ENCODE results near the gene SRSF3.

The SRSF3 gene

DNA sequence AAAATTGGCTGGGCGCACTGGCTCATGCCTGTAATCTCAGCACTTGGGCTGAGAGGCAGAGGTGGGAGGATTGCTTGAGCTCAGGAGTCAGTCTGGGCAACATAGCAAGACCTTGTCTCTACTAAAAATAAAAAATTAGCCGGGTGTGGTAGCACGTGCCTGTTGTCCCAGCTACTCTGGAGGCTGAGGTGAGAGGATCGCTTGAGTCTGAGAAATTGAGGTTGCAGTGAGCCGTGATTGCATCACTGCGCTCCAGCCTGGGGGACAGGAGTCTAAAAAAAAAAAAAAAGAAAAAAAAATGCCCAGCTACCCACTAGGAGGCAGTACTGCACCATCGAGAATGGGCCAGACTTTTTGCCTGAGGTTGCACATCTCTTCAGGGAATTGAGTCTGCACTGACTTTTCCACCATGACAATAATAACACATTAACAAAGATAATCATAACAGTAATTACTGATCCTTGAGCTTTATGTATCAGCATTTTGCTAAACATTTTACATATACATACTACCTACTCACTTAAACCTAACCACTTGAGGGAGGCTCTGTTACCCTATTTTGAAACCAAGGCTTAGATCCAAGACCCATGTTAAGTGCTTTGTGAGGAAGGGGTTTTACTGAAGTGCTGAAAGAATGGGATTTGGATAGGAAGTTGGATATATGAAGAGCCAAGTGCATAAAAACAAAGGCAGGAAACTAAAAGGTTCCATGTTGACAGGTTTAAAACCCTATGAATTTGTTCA is 21.0 kb downstream of the SRSF3 start:
- Mint-ChIP-seq H3K27ac (no peak overlapping the region), H3K9me3 (no peaks in the 10 kb centered on the region), H3K4me1 (ENCODE audit: low read depth) (peaks cover 40% of the 10 kb centered on the region), H3K27me3 (no peaks in the 10 kb centered on the region), H3K36me3 (ENCODE audit: low read depth) (peaks cover 31% of the 10 kb centered on the region), H3K4me3 (no peak overlapping the region)
- intact Hi-C loops (cut with micrococcal nuclease): loop anchor here (1.0 kb wide), 1 partner anchor 144 kb away; no protein-coding TSS in a partner anchor

DNA sequence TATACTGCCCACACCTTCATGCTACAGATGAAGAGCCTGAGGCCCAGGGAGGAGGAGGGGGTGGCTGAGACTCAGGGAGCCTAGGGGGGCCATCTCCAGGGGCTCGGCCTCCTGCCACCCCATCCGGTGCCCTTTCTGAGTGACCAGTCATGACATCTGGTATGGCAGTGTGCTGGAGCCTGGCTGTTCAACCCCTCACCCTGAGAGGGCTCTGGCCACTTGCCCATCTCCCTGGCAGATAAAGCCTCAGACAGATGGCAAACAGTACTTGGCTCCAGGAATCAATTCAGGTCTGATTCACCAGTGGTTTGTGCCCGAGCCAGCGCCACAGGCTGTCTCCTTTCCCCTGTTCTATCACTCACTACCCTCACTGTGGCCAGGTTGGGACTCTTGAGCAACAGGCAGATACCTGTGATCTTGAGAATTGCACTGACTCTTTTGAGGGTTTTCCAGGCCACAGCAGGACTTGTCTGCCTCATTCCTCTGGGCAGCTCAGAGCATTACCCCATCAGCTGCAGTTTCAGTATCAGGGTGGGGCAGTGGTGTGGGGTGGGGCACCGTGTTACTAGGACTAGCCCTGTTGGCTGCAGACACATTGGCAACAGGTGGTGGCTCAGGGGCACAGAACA is 22.8 kb downstream of the SRSF3 start:
- Mint-ChIP-seq H3K4me3 (no peak overlapping the region), H3K4me1 (ENCODE audit: low read depth) (peaks cover 50% of the 10 kb centered on the region), H3K27ac (no peak overlapping the region), H3K9me3 (no peaks in the 10 kb centered on the region), H3K36me3 (ENCODE audit: low read depth) (peaks cover 15% of the 10 kb centered on the region), H3K27me3 (peaks cover 2% of the 10 kb centered on the region)
- intact Hi-C loops (cut with micrococcal nuclease): no loop called here

DNA sequence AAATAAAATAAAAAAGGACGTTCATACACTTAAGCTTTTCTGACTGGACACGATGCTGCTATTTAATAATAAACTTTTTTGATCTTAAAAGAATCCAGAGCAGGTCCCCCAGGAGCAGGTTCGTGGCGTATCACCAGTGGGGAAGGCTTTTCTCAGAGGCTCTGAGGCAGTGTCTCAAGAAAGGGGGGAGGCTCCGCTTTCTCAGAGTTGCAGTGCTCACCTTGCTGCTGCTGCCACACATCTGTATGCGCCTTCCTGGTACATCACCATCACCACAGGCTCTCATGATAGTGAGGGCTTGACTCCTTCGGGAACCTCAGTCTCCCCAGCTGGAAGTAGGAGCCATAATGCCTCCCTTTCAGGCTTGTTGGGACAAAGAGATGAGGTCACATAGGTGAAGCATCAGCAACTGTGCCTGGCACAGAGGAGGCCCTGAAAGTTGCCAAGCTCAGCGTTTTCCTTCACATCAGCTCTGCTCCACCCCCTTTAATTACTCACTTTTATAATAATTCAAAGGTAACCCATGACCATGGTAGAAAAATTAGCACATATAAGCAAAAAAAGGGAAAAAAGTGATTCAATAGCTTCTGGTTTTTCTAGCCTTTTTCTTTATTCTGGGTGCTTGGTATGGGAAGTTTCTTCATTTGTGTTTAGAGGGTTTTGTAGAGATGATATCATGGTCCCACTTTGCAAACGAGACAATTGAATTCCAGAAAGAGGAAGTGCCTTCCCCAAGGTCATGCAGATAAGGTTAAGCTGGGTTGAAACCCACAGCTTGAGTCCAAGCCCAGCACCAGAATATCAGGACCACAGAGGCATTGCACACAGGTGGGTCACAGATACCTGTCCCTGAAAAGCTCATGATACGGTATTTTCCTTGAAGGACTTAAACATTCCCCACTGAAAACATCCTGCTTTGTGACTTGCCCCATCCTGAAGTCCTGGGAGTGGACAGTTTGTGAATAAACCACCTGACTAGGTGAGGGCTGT is 24.5 kb downstream of the SRSF3 start:
- H3K4me3 Mint-ChIP-seq: no peak overlapping the region

GRCh38 chr6:36621371-36621855 is 27.3 kb downstream of the SRSF3 start:
- H3K4me3 Mint-ChIP-seq: no peak overlapping the region
- H3K27me3 Mint-ChIP-seq: peaks cover 4% of the 10 kb centered on the region
- H3K9me3 Mint-ChIP-seq: no peaks in the 10 kb centered on the region
- peak overlapping the region; percentile 57 for H3K27ac Mint-ChIP-seq
- no peaks in the 10 kb centered on the region for H3K36me3 Mint-ChIP-seq (ENCODE audit: low read depth)
- peaks cover 78% of the 10 kb centered on the region for H3K4me1 Mint-ChIP-seq (ENCODE audit: low read depth)
- intact Hi-C loops (cut with micrococcal nuclease): no loop called here

More for the DNA sequence above, 24.5 kb downstream of the SRSF3 start:
- peaks cover 2% of the 10 kb centered on the region for H3K27me3 Mint-ChIP-seq
- no peaks in the 10 kb centered on the region for H3K9me3 Mint-ChIP-seq
- H3K27ac Mint-ChIP-seq: peak overlapping the region; percentile 41
- peaks cover 61% of the 10 kb centered on the region for H3K4me1 Mint-ChIP-seq (ENCODE audit: low read depth)
- no peaks in the 10 kb centered on the region for H3K36me3 Mint-ChIP-seq (ENCODE audit: low read depth)
- intact Hi-C loops (cut with micrococcal nuclease): no loop called here

DNA sequence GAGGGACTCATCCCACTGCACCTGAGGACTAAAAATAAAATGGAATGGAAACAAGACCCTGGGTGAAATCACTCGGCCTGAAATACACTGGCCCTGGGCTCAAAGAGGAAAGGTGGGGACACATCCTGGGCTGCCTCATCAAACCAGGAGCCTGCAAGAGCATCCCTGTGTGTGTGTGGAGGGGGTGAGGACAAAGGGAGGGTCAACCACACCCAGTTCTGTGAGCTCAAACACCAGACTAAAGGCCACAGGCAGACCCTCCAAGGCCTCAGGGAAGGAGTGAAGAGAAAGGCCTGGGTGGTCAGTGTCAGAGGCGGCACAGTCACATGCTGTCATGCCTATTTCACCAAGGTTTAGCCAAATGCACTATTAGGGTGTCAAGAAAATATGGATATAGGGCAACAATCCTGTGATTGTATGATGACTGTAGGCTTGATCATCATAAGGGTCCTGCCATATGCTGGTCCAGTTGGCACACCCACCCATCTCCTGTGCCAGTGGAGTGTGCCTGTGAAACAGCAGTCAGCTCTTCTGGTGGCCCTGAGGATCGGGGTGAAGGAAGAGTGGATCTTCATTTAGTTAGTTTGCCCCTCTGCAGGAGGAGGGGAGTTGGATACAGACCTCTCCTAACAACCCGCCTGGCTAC is 28.9 kb downstream of the SRSF3 start:
- H3K4me1 Mint-ChIP-seq (ENCODE audit: low read depth): peaks cover 85% of the 10 kb centered on the region
- H3K36me3 Mint-ChIP-seq (ENCODE audit: low read depth): no peaks in the 10 kb centered on the region
- intact Hi-C loops (cut with micrococcal nuclease): loop anchor here (1.0 to 2.0 kb wide), 3 partner anchors 28 to 136 kb away; partner anchors contain the start of gene CDKN1A
- H3K27me3 Mint-ChIP-seq: peaks cover 4% of the 10 kb centered on the region
- H3K4me3 Mint-ChIP-seq: peak overlapping the region; percentile 62
- peak overlapping the region; percentile 69 for H3K27ac Mint-ChIP-seq
- no peaks in the 10 kb centered on the region for H3K9me3 Mint-ChIP-seq

DNA sequence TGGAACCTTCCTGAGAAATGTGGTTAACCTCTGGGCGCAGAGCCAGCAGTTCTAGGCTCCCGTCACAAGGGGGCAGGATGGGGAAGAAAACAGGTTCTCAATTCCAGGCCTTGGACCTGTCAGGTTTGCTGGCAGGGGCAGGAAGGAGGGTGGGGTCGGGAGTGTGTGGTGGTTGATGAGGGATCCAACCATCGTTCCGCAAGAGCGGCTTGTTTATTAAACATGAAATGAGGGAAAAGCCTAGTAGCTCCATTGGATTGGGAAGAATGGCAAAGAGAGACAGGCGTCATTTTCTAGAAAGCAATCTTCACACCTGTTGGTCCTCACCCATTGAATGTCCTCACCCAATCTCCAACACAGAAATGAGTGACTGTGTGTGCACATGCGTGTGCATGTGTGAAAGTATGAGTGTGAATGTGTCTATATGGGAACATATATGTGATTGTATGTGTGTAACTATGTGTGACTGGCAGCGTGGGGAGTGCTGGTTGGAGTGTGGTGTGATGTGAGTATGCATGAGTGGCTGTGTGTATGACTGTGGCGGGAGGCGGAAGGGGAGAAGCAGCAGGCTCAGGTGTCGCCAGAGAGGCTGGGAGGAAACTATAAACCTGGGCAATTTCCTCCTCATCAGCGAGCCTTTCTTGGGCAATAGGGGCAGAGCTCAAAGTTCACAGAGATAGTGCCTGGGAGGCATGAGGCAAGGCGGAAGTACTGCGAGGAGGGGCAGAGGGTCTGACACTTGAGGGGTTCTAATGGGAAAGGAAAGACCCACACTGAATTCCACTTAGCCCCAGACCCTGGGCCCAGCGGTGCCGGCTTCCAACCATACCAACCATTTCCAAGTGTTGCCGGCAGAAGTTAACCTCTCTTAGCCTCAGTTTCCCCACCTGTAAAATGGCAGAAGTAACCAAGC is 29.6 kb downstream of the SRSF3 start:
- H3K4me3 Mint-ChIP-seq: peak overlapping the region; percentile 62
- no peaks in the 10 kb centered on the region for H3K36me3 Mint-ChIP-seq (ENCODE audit: low read depth)
- H3K27me3 Mint-ChIP-seq: peaks cover 4% of the 10 kb centered on the region
- H3K27ac Mint-ChIP-seq: peak overlapping the region; percentile 69
- H3K9me3 Mint-ChIP-seq: no peaks in the 10 kb centered on the region
- intact Hi-C loops (cut with micrococcal nuclease): loop anchor here (1.0 to 2.0 kb wide), 3 partner anchors 27 to 135 kb away; partner anchors contain the start of gene CDKN1A
- peaks cover 88% of the 10 kb centered on the region for H3K4me1 Mint-ChIP-seq (ENCODE audit: low read depth)

GRCh38 chr6:36624461-36625157 is 30.4 kb downstream of the SRSF3 start:
- Mint-ChIP-seq H3K9me3 (no peaks in the 10 kb centered on the region), H3K27ac (peak overlapping the region; percentile 0), H3K36me3 (ENCODE audit: low read depth) (no peaks in the 10 kb centered on the region), H3K27me3 (peaks cover 4% of the 10 kb centered on the region), H3K4me1 (ENCODE audit: low read depth) (peaks cover 88% of the 10 kb centered on the region), H3K4me3 (no peak overlapping the region)
- intact Hi-C loops (cut with micrococcal nuclease): no loop called here

- no peak overlapping the region for H3K4me3 Mint-ChIP-seq
- H3K4me1 Mint-ChIP-seq (ENCODE audit: low read depth): peaks cover 95% of the 10 kb centered on the region
- H3K27me3 Mint-ChIP-seq: peaks cover 4% of the 10 kb centered on the region
- H3K27ac Mint-ChIP-seq: peak overlapping the region; percentile 0
- no peaks in the 10 kb centered on the region for H3K36me3 Mint-ChIP-seq (ENCODE audit: low read depth)
- intact Hi-C loops (cut with micrococcal nuclease): no loop called here
- H3K9me3 Mint-ChIP-seq: no peaks in the 10 kb centered on the region
These were observed 31.2 kb downstream of the SRSF3 start for GRCh38 chr6:36625158-36625919.

- H3K4me3 Mint-ChIP-seq: no peak overlapping the region
- no peaks in the 10 kb centered on the region for H3K36me3 Mint-ChIP-seq (ENCODE audit: low read depth)
- H3K9me3 Mint-ChIP-seq: no peaks in the 10 kb centered on the region
- H3K4me1 Mint-ChIP-seq (ENCODE audit: low read depth): peaks cover 95% of the 10 kb centered on the region
- peaks cover 2% of the 10 kb centered on the region for H3K27me3 Mint-ChIP-seq
- peak overlapping the region; percentile 93 for H3K27ac Mint-ChIP-seq
- intact Hi-C loops (cut with micrococcal nuclease): no loop called here
These were observed 32.5 kb downstream of the SRSF3 start for GRCh38 chr6:36626636-36627035.

GRCh38 chr6:36627141-36627540 is 33.0 kb downstream of the SRSF3 start:
- H3K4me1 Mint-ChIP-seq (ENCODE audit: low read depth): peaks cover 90% of the 10 kb centered on the region
- intact Hi-C loops (cut with micrococcal nuclease): no loop called here
- no peaks in the 10 kb centered on the region for H3K9me3 Mint-ChIP-seq
- H3K27me3 Mint-ChIP-seq: peaks cover 2% of the 10 kb centered on the region
- peak overlapping the region; percentile 93 for H3K27ac Mint-ChIP-seq
- H3K36me3 Mint-ChIP-seq (ENCODE audit: low read depth): no peaks in the 10 kb centered on the region
- no peak overlapping the region for H3K4me3 Mint-ChIP-seq

DNA sequence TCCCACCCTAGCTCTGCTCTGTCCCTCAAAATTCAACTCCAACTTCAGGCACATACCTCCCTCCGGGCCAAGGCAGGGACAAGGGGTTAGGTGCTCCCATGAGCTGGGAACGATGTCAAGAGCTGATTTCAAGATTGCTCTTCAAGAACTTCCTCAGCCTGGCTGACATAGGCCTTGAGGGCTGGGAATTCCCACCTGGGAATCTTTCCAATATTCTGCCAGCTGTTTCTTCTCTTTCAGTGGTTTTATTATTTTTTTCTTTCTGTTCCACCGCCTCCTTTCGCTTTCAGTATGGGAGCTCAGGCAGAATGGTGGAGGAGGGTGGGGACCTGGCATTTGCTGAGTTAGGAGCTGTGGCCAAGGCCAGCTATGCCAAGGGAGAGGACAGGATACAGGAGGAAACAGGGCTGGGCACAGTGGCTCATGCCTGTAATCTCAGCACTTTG is 33.7 kb downstream of the SRSF3 start:
- Mint-ChIP-seq H3K4me1 (ENCODE audit: low read depth) (peaks cover 83% of the 10 kb centered on the region), H3K27ac (peak overlapping the region; percentile 93), H3K9me3 (no peaks in the 10 kb centered on the region), H3K36me3 (ENCODE audit: low read depth) (no peaks in the 10 kb centered on the region), H3K27me3 (peaks cover 2% of the 10 kb centered on the region), H3K4me3 (peak overlapping the region; percentile 6)
- intact Hi-C loops (cut with micrococcal nuclease): loop anchor here (1.0 to 2.0 kb wide), 2 partner anchors 17 to 50 kb away; partner anchors contain the start of gene CDKN1A
